HepG2 (cell line): ENCODE results near the gene SLC22A7. TPM values are rescaled to one million over a fixed set of nuclear protein-coding genes. Genes with fewer than 3 reads are reported as not detected.

Experiments
- ADNP ChIP-seq: sonication (generic); formaldehyde crosslinking; IDR thresholded peaks from 2 replicates; pipeline ENCODE4 v1.4.0; 2020; ENCODE audit warnings: missing genetic modification reagents
- CBFB ChIP-seq: sonication (generic); formaldehyde crosslinking; IDR thresholded peaks from 2 replicates; pipeline ENCODE4 v1.4.0; 2020; ENCODE audit warnings: missing genetic modification reagents
- ELF1 ChIP-seq: sonication (generic); formaldehyde crosslinking; IDR thresholded peaks from 2 replicates; pipeline ENCODE4 v1.4.0; 2020; ENCODE audit warnings: missing genetic modification reagents
- ESRRA ChIP-seq: sonication (generic); formaldehyde crosslinking; IDR thresholded peaks from 2 replicates; pipeline ENCODE4 v1.5.1; 2020; ENCODE audit warnings: mild to moderate bottlenecking, low read depth, missing genetic modification reagents
- FOXM1 ChIP-seq: sonication (generic); formaldehyde crosslinking; IDR thresholded peaks from 2 replicates; pipeline ENCODE4 v1.5.0; 2020; ENCODE audit warnings: missing genetic modification reagents
- HHEX ChIP-seq: IDR thresholded peaks from 2 replicates; pipeline ENCODE4 v1.6.1; 2016; ENCODE audit warnings: control low read depth
- JARID2 ChIP-seq: sonication (generic); formaldehyde crosslinking; IDR thresholded peaks from 2 replicates; pipeline ENCODE4 v1.8.1; 2023; ENCODE audit warnings: missing genetic modification reagents, inconsistent platforms; ENCODE audit not compliant: insufficient replicate concordance
- MIER2 ChIP-seq: IDR thresholded peaks from 2 replicates; pipeline ENCODE4 v1.6.1; 2016; ENCODE audit warnings: missing biosample characterization, missing genetic modification reagents
- NR2F6 ChIP-seq, 2 experiments: IDR thresholded peaks; 2 replicates each; pipeline ENCODE4 v1.6.1; 2016; ENCODE audit warnings: antibody characterized with exemption in 1 of 2, mild to moderate bottlenecking in 1 of 2
- POGZ ChIP-seq: sonication (generic); formaldehyde crosslinking; IDR thresholded peaks from 2 replicates; pipeline ENCODE4 v1.4.0; 2020; ENCODE audit warnings: mild to moderate bottlenecking, missing genetic modification reagents
- REPIN1 ChIP-seq: sonication (generic); formaldehyde crosslinking; IDR thresholded peaks from 2 replicates; pipeline ENCODE4 v1.8.0; 2022; ENCODE audit warnings: missing genetic modification reagents, low read depth, mild to moderate bottlenecking, borderline replicate concordance
- TMF1 ChIP-seq: sonication (generic); formaldehyde crosslinking; IDR thresholded peaks from 2 replicates; pipeline ENCODE4 v1.8.1; 2022; ENCODE audit warnings: low read depth, missing genetic modification reagents
- ZNF12 ChIP-seq: sonication (generic); formaldehyde crosslinking; IDR thresholded peaks from 2 replicates; pipeline ENCODE4 v1.5.0; 2020; ENCODE audit warnings: missing genetic modification reagents
- ZNF367 ChIP-seq: sonication (generic); formaldehyde crosslinking; IDR thresholded peaks from 2 replicates; pipeline ENCODE4 v1.4.0; 2020; ENCODE audit warnings: missing genetic modification reagents, borderline replicate concordance
- ZNF629 ChIP-seq: sonication (generic); formaldehyde crosslinking; conservative IDR thresholded peaks from 2 replicates; pipeline ENCODE4 v1.5.0; 2020; ENCODE audit warnings: missing genetic modification reagents
- ZNF720 ChIP-seq: sonication (generic); formaldehyde crosslinking; IDR thresholded peaks from 2 replicates; pipeline ENCODE4 v1.4.0; 2020; ENCODE audit warnings: missing genetic modification reagents
- ZNF883 ChIP-seq: sonication (generic); formaldehyde crosslinking; IDR thresholded peaks from 2 replicates; pipeline ENCODE4 v1.5.1; 2020; ENCODE audit warnings: mild to moderate bottlenecking, missing genetic modification reagents; ENCODE audit errors: not compliant biosample characterization
- polyA plus RNA-seq, 8 experiments: library from polyadenylated mRNA; depleted of rRNA in 3 of 8; stranded (reverse) in 7 of 8; unstranded in 1 of 8; fragments of >200 nt; fragmentation: Illumina TruSeq in 4 of 8; extraction: Trizol in 4 of 8; gene quantifications; 2 replicates each; pipeline versions ENCODE4 v1.2.1 to v1.2.3, GENCODE V29; 2011 to 2016; ENCODE audit warnings: low read depth in 4 of 8, missing spikeins in 1 of 8, mixed read lengths in 1 of 8; ENCODE audit not compliant: insufficient read depth in 1 of 8
- total RNA-seq, 5 experiments: library from RNA; depleted of rRNA; stranded (reverse); fragments of >200 nt; fragmentation: Illumina TruSeq; extraction: Trizol; gene quantifications; 2 replicates each; pipeline ENCODE4 v1.2.3, GENCODE V29; 2016; ENCODE audit warnings: low read depth in 1 of 5
- TF ChIP-seq, protein P1 (sequence below): sonication (generic); formaldehyde crosslinking; IDR thresholded peaks from 2 replicates; pipeline ENCODE4 v1.4.0; 2020; ENCODE audit warnings: missing genetic modification reagents
- TF ChIP-seq, protein P2 (sequence below): sonication (generic); formaldehyde crosslinking; IDR thresholded peaks from 2 replicates; pipeline ENCODE4 v1.4.0; 2020; ENCODE audit warnings: missing genetic modification reagents
- TF ChIP-seq, protein P3 (sequence below), 2 experiments: sonication (generic) in 1 of 2; formaldehyde crosslinking in 1 of 2; IDR thresholded peaks; 2 replicates each; pipeline versions ENCODE4 v1.6.1 to v1.9.0; 2014 to 2022; ENCODE audit warnings: antibody characterized with exemption in 1 of 2, borderline replicate concordance in 1 of 2, inconsistent platforms in 1 of 2, low read depth in 1 of 2, missing genetic modification reagents in 1 of 2
- TF ChIP-seq, protein P4 (sequence below), 2 experiments: fragments of 450-650 bp in 1 of 2; sonication (generic) in 1 of 2; formaldehyde crosslinking; IDR thresholded peaks; 2 replicates each; pipeline versions ENCODE4 v1.5.0 to v1.8.0; 2020 to 2022; ENCODE audit warnings: mild to moderate bottlenecking in 1 of 2, missing genetic modification reagents in 1 of 2

SLC22A7 gene
- total and polyA plus RNA-seq, 2 of the 13 experiments (the other 11 are each of a cell fraction or from before 2014, with no cell fraction given), result 5.3 to 22.6 TPM

DNA sequence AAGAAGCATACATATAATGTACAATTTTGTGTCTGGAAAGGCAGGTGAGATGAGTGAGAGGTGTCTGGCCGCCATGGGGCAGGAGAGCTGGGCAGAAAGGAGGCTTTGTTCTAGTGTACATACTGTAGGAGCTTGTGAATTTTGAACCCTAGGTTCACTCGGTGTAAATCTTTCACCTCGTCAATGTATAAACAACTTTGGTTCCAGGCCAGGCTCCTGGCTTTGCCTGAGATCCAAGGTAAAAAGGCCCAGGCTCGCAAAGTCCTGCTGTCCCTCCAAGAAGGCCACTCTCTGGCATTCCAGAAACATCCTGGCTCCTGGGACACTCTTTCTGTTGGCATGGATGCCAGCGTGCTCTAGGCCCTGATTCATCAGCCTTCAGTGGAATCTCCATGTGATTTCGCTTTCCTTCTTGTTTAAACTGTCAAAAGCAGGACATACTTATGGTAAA is 7.1 kb upstream of the SLC22A7 start (continued):
- TF ChIP-seq, protein P1, sequence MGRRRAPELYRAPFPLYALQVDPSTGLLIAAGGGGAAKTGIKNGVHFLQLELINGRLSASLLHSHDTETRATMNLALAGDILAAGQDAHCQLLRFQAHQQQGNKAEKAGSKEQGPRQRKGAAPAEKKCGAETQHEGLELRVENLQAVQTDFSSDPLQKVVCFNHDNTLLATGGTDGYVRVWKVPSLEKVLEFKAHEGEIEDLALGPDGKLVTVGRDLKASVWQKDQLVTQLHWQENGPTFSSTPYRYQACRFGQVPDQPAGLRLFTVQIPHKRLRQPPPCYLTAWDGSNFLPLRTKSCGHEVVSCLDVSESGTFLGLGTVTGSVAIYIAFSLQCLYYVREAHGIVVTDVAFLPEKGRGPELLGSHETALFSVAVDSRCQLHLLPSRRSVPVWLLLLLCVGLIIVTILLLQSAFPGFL, result no peak
- TF ChIP-seq, protein P2, sequence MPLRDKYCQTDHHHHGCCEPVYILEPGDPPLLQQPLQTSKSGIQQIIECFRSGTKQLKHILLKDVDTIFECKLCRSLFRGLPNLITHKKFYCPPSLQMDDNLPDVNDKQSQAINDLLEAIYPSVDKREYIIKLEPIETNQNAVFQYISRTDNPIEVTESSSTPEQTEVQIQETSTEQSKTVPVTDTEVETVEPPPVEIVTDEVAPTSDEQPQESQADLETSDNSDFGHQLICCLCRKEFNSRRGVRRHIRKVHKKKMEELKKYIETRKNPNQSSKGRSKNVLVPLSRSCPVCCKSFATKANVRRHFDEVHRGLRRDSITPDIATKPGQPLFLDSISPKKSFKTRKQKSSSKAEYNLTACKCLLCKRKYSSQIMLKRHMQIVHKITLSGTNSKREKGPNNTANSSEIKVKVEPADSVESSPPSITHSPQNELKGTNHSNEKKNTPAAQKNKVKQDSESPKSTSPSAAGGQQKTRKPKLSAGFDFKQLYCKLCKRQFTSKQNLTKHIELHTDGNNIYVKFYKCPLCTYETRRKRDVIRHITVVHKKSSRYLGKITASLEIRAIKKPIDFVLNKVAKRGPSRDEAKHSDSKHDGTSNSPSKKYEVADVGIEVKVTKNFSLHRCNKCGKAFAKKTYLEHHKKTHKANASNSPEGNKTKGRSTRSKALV (CRISPR knock-in tag), result peak; percentile 71
- TF ChIP-seq ZNF12 (CRISPR knock-in tag), result no peak; the same call in 1 of the 2 replicates
- TF ChIP-seq ESRRA (CRISPR knock-in tag), result peak; percentile 69
- TF ChIP-seq CBFB (CRISPR knock-in tag), result no peak
- peak; percentile 84 for TF ChIP-seq POGZ (CRISPR knock-in tag)
- TF ChIP-seq JARID2, result peak; percentile 41
- no peak for TF ChIP-seq FOXM1 (CRISPR knock-in tag)
- TF ChIP-seq MIER2 (CRISPR knock-in tag), result no peak
- peak; percentile 54 for TF ChIP-seq NR2F6 (IDR thresholded peaks at IDR 0.05)
- TF ChIP-seq NR2F6 (CRISPR knock-in tag; IDR thresholded peaks at IDR 0.05), result peak; percentile 76
- peak; percentile 59; the same call in 1 of the 2 replicates for TF ChIP-seq REPIN1 (CRISPR knock-in tag)
- TF ChIP-seq ZNF367 (CRISPR knock-in tag), result no peak
- TF ChIP-seq, protein P3, sequence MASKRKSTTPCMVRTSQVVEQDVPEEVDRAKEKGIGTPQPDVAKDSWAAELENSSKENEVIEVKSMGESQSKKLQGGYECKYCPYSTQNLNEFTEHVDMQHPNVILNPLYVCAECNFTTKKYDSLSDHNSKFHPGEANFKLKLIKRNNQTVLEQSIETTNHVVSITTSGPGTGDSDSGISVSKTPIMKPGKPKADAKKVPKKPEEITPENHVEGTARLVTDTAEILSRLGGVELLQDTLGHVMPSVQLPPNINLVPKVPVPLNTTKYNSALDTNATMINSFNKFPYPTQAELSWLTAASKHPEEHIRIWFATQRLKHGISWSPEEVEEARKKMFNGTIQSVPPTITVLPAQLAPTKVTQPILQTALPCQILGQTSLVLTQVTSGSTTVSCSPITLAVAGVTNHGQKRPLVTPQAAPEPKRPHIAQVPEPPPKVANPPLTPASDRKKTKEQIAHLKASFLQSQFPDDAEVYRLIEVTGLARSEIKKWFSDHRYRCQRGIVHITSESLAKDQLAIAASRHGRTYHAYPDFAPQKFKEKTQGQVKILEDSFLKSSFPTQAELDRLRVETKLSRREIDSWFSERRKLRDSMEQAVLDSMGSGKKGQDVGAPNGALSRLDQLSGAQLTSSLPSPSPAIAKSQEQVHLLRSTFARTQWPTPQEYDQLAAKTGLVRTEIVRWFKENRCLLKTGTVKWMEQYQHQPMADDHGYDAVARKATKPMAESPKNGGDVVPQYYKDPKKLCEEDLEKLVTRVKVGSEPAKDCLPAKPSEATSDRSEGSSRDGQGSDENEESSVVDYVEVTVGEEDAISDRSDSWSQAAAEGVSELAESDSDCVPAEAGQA (IDR thresholded peaks at IDR 0.05; ENCODE audit: low read depth), result no peak
- TF ChIP-seq, protein P3 (CRISPR knock-in tag; IDR thresholded peaks at IDR 0.05; ENCODE audit: borderline replicate concordance), result no peak
- TF ChIP-seq ADNP (CRISPR knock-in tag), result no peak; the same call in 1 of the 2 replicates
- TF ChIP-seq HHEX (CRISPR knock-in tag), result no peak
- no peak for TF ChIP-seq ZNF720 (CRISPR knock-in tag)
- peak; percentile 40; the same call in 1 of the 2 replicates for TF ChIP-seq ZNF629 (CRISPR knock-in tag)
- TF ChIP-seq ZNF883, result peak; percentile 64
- peak; percentile 73; the same call in 1 of the 2 replicates for TF ChIP-seq TMF1
- TF ChIP-seq, protein P4, sequence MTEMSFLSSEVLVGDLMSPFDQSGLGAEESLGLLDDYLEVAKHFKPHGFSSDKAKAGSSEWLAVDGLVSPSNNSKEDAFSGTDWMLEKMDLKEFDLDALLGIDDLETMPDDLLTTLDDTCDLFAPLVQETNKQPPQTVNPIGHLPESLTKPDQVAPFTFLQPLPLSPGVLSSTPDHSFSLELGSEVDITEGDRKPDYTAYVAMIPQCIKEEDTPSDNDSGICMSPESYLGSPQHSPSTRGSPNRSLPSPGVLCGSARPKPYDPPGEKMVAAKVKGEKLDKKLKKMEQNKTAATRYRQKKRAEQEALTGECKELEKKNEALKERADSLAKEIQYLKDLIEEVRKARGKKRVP (CRISPR knock-in tag; IDR thresholded peaks at IDR 0.05), result no peak
- TF ChIP-seq ELF1 (CRISPR knock-in tag), result peak; percentile 40; the same call in 1 of the 2 replicates
